Stimulated activated naive CD8-positive, alpha-beta T cell treated with anti-CD3 and anti-CD28 coated beads, Interleukin-15, Interleukin-2, amounts not matched to agents 100 U/mL and 50 U/mL, for 24 hours (primary cell): Measurements from ENCODE around the gene CAMSAP2.

Experiments
- ATAC-seq: fragments of 150-1000 bp; cut with Tn5 transposase; one replicate; pipeline ENCODE4 v1.10.0; 2021
- DNase-seq: peaks from one replicate; pipeline ENCODE4 v3.0.0; 2021

CAMSAP2 gene

GRCh38 chr1:200899954-200900867 lies 161.5 kb downstream of the CAMSAP2 start:
- DNase-seq, result no peak
- no peak for ATAC-seq

DNA sequence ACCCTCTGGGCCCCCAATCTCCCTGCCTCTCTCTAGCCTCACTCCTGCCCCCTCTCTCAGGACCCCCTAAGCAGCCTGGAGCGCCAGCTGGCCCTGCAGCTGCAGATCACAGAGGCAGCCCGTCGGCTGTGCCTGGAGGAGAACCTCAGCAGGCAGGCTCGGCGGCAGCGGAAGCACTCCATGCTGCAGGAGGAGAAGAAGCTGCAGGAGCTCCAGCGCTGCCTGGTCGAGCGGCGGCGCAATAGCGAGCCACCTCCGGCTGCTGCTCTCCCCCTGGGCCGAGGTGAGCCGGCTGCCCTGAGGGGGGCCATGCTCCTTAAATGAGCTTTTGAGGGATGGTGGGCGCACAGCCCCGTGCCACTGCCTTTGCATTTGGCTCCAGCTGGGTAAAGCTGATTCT lies 162.2 kb downstream of the CAMSAP2 start:
- DNase-seq (no peak), ATAC-seq (no peak)

DNA sequence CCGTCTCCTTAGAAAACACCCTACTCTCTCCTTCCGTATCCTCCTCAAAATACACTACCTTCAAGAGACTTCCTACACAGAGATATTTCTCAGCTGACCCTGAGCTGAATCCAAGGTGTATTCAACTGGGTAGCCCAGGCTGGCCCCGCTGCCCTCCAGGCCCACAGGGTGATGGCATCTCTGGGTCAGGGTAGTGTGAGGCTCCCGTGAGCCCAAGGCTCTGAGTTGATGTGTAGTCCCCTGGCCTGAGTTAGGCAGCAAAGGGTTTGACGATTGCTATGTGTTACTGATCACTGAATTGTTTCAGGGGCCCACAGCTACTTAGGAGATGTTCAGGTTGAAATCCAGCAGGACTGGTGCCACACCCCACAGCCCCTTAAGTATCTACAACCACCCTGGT lies 162.7 kb downstream of the CAMSAP2 start:
- ATAC-seq (no peak), DNase-seq (no peak)

- DNase-seq (no peak), ATAC-seq (no peak)
Measured at GRCh38 chr1:200901796-200902444, 163.2 kb downstream of the CAMSAP2 start.

- ATAC-seq (no peak), DNase-seq (no peak)
Measured at GRCh38 chr1:200903793-200904192, 165.1 kb downstream of the CAMSAP2 start.

DNA sequence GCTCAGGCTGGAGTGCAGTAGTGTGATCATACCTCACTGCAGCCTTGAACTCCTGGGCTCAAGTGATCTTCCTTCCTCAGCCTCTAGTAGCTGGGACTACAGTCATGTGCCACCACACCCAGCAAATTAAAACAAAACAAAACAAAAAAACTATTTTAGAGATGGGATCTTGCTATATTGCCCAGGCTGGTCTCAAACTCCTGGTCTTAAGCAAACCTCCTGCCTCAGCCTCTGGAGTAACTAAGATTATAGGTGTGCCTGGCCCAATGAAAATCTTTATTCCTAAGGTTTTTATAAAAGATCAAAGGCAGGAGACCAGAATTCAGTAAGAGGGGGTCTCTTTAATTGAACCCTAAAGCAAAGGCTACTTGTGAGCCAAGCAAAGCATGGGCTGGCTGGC lies 166.1 kb downstream of the CAMSAP2 start:
- DNase-seq, result no peak
- no peak for ATAC-seq

DNA sequence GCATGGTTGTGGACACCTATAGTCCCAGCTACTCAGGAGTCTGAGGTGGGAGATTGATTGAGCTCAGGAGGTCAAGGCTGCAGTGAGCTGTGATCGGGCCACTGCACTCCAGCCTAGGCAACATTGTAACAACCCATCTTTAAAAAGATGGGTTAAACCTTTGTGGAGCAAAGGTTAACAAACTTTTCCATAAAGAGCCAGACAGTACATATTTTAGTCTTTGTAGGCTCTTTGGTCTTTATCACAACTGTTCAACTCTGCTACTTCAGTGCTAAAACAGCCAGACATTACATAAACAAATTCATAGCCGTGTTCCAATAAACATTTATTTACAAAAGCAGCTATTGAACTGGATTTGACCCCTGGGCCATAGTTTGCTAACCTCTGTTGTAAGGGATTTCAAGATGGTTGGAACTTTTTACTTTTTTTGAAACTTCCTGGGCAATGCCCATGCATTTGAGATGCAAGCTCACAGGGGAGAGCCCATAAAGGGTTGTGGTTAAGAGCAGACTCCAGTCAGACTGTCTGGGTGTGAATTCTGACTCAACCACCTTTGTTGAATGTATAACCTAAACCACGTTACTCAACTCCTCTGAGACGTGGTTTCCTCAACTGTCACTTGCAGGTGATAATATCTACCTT lies 166.8 kb downstream of the CAMSAP2 start:
- ATAC-seq (peak; percentile 99), DNase-seq (peak; percentile 39)

GRCh38 chr1:200906491-200906890 lies 167.8 kb downstream of the CAMSAP2 start:
- DNase-seq (no peak), ATAC-seq (no peak)

DNA sequence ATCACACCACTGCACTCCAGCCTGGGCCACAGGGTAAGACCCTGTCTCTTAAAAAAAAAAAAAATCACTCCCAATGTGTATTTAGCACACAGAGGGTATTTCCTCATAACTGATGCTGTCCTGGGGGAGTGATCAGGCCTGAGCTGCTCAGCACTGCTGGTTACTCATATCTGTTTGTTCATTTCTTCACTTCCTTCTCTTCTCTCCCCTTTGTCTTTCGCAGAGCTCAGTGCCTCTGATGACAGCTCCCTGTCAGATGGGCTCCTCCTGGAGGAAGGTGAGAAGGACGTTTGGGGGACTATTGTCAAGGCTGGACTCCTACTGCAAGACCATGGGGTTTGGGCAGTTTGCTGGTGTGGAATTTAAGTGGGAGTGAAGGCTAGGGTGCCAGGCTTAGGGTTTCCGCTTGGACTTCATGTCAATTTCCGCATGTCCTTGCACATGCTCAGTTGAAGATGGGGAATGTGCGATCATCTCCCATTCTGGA lies 169.0 kb downstream of the CAMSAP2 start:
- ATAC-seq, result no peak
- DNase-seq, result no peak

GRCh38 chr1:200908191-200908868 lies 169.6 kb downstream of the CAMSAP2 start:
- no peak for ATAC-seq
- no peak for DNase-seq

GRCh38 chr1:200909071-200909470 lies 170.4 kb downstream of the CAMSAP2 start:
- DNase-seq (no peak), ATAC-seq (no peak)

- ATAC-seq (no peak), DNase-seq (no peak)
Measured at GRCh38 chr1:200909757-200910239, 171.1 kb downstream of the CAMSAP2 start.
